HG03575 (cell line): ENCODE data around the gene CLNK.
"Not testable (repeated sequence)": the region's sequence is repeated elsewhere in the genome, so short reads cannot be mapped to it uniquely, and the experiment has no call there.

Source experiments
- ATAC-seq: cut with Tn5 transposase; IDR thresholded peaks from one replicate; pipeline ENCODE4 v1.9.1; 2021; ENCODE audit not compliant: unreplicated experiment, insufficient number of reproducible peaks, low FRiP score; ENCODE audit errors: extremely low read depth

The CLNK gene

DNA sequence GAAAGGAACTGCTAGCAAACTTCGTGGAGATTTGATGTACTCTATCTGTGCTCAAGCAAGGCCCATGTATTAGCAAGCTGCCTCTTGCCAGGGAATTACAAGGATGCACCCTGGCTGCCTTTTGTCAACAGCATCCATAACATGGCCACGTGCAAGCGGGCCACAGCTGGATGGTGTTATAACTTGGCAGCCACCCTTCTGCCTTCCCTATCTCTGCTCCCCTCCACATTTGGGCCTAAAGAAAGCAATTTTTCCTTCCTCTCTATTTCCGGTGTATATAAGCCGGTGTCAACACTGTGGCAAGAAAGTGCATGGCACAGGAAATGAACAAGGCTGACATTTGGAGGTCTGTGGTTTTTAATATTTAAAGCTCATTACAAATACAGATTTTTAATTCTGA lies 94.8 kb downstream of the CLNK start:
- ATAC-seq: no peak

- no peak for ATAC-seq
These were observed 95.2 kb downstream of the CLNK start for GRCh38 chr4:10589321-10589720.

DNA sequence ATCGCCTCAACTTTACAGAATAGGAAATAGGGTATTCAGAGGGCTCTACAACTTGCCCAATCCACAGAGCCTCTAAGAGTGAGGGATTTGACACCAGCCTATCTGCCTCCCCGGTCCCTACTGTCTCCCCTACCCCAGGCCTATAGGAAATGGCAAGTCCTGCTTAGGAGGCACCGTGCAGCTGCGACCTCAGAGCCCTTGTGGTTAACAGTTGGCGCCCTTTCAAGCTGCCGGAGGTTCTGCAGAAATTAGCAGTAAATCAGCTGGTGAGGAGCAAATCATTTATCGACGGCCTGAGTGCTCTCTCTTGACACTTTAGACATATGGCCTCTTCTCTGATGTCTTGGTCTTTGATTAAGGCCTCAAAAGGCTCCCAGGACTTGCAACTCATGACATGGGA lies 96.9 kb downstream of the CLNK start:
- ATAC-seq: no peak

- ATAC-seq: no peak
These were observed 97.3 kb downstream of the CLNK start for GRCh38 chr4:10587296-10587695.

DNA sequence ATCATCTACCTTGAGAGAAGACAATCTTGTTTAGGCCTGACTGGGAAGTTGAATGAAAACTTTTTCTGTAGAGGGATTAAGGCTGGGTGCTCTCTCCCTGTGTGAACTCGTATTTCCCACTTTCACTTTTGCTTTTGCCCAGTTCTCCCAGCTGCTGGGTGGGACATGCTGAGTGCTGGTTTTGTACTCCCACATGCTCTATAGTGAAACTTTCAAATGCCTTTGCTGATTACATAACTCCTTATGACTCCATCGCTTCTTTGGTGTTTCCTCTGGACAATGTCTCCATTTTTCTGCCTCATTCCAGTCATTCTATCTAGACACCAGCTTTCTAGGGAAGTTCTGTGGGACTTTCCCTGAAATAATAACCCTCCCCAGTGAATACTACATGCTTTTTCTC lies 100.5 kb downstream of the CLNK start:
- ATAC-seq: no peak

- no peak for ATAC-seq
These were observed 101.6 kb downstream of the CLNK start for GRCh38 chr4:10582951-10583350.

DNA sequence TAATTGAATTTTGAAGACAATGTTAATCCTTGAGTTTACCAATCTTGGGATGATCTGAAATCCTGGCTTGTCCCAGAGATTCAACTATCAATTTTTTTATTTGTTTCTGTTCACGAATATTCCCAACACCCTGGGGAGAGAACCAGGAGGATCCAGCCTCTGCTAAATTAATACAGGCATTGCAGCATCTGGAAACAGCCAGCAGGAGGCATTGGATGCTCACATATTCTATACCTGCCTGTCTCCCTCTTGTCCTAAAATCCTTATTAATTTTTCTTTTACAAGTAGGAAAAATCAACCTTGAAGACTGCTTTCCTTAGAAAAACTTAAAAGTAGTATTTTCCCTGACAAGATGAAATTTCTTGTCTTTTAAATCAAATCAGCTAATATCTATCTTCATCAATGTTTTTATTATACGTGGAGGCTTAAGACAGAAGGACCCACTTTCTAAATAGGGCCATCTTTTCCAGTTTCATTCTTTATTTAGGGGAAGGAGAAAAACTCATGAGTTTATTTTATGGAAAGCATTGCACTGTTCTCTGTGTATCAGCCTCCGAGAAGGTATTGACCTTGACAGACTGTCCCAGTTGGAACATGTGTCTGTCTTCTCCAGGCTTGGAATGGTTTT lies 102.4 kb downstream of the CLNK start:
- ATAC-seq: no peak

GRCh38 chr4:10581022-10581421 lies 103.5 kb downstream of the CLNK start:
- no peak for ATAC-seq

DNA sequence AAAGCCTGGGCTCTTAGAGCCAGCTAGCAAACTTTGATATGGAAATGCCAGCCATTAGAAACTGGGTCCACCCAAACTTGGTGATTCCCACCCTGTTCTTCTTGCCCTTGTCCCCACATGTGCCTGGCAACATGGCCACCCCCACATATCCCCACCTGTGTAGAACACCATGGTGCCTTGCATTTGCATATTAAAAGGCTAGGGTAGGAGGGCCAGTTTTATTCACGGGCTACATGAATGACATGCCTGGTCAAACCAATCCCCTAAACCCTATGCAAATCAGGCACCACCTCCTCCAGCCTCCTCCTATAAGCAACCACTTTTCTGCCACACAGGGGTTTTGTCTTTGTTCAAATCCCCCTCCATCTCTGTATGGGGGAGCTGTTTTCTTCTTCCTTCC lies 104.9 kb downstream of the CLNK start:
- no peak for ATAC-seq

DNA sequence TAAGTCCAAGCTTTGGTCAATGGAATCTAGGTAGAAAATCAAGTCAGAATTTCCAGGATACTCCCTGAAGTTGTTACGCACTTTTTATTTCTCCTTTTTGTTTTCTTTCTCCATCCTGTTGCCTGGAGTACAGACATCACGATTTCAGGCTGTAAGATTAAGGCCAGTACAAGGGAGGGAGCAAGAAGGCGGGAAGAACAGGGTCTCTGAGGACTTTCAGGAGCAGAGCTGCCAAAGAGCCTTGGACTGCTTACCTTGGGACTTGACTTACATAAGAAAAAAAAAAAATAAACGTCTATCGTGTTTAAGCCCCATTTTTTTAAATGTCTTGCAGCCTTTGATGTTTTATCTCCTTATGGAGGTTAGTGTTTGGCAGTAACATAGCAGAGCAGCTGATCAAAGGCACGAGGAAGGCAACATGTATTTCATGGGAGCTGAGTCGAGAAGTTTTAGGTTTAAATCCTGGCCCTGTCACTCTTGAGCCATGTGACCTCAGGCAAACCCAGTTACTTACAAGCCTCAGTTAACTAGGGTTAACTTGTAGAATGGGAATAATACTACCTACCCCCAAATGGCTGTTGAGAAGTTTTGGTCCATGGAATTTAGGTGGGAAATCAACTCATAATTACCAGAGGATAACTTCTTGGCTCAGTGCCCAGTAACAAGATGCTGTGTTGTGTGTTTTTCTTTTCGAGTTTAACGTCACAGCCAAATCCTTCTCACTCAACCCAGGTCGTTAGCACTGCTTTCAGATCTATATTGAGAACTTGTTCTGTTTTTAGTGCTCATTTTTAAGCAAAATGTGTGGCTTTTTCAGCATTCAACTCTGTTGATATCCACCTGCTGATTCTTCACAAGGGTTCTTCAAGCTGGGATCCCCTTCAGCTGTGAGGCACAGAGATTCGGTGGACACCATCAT lies 106.8 kb downstream of the CLNK start:
- ATAC-seq: no peak

DNA sequence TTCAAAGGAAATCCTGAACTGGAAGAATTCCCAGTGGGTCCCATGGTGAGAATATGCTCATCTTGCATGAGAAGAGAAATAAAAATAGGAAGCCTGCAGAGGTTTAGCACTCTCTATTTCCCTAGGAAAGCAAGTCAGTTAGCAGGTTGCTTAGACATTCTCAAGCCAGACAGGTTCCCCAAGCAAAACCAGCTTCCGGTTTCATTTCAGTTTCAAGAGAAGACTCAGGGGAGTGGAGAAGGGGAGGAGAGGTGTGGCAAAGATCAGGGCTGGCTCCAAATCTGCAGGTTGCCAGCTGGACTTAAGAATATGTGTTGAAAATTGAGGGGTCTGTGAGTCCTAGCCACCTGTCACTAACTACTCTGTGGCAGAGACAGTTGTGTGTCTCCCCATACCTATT lies 107.5 kb downstream of the CLNK start:
- no peak for ATAC-seq

DNA sequence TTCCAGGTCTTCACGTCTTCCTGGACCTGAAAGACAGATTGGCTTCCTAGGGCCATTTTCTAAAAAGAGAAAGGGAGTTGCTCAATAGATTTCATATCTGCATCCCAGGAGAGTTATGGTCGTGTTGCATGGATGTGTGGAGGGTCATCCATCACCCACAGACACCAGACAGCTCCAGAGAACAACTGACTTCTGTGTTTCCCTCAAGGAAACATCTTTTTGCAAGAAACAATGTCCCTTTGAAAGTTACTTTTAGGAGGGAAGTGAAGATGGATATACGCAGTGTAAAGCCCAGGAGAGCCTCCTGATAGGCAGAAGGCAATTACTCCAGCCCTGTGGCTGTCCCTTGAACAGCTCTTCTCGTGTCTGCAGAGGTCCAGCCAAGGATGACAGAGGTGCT lies 108.3 kb downstream of the CLNK start:
- ATAC-seq: no peak

- ATAC-seq: no peak
These were observed 109.2 kb downstream of the CLNK start for GRCh38 chr4:10575414-10575813.

GRCh38 chr4:10574553-10574952 lies 110.0 kb downstream of the CLNK start:
- not testable (repeated sequence) for ATAC-seq

- ATAC-seq: no peak
These were observed 112.7 kb downstream of the CLNK start for GRCh38 chr4:10571909-10572308.

DNA sequence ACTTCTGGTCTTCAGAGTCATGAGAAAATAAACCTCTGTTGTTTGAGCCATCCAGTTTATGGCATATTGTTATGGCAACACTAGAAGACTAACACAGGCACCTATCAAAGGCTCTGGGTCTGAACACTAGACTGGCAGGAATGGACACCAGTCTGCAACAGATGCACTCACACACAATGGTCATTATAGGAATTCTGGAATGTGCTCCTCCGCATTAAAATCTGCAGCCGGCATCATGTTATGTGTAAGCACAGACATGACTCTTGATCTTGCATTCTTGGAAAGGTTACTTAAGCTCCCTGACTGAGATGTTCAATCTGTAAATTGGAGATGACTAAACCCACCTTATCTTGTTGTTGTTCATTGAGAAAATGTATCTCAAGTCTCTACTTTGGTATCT lies 115.1 kb downstream of the CLNK start:
- no peak for ATAC-seq

DNA sequence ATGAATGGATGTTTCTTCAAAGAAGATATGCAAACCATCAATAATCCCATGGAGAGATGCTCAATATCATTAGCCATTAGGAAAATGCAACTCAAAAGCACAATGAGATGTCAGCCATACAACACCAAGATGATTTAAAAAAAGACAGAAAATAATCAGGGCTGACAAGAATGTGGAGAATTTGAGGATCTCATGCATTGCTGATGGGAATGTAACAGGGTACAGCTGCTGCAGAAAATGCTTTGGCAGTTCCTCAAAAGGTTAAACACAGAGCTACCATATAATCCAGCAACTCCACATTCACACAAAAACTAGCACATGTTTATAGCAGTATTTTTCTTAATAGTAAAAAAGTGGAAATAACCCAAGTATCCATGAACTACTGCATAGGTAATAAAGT lies 116.8 kb downstream of the CLNK start:
- no peak for ATAC-seq

GRCh38 chr4:10565166-10565780 lies 119.3 kb downstream of the CLNK start:
- ATAC-seq: no peak

DNA sequence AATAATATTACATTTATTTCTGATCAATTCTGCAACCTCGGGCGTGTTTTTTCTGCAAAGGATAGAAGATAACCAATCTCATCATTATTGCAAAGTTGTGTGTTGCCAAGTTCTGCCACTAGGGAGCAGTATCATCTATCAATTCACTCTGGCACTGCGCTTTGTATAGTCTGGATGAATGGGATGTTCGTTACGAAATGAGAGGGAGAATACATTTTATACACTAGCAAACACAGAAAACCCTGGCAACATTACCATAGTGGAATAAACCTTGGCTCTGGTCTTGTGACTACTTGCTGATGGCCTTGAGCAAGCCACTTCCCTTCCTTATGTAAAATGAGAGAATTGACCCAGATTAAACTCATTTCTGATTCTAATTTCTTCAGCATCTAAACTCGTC lies 129.9 kb downstream of the CLNK start:
- no peak for ATAC-seq

DNA sequence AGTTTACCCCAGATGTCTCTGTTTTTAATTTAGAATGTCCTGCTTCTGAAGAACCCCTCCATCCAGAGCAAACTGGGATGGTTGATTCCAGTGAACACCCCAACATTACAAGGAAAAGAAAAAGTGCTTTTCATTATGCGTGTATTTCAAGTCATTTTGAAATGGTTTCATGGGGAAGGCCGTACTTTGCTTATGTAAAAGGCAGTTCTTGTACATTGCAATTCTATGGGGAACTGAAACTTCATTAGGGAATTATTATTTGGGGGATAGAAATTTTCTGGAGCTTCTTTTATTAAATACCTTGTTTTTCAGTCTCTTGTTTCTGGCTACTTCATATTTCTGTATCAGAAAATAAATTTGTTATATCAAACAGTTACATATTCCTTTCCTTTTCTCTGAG lies 130.4 kb downstream of the CLNK start:
- ATAC-seq: no peak
